Activated CD4-positive, alpha-beta T cell treated with anti-CD3 and anti-CD28 coated beads, Interleukin-2, amount 10 ng/mL, durations not matched to agents 24 days and 14 days (primary cell): ENCODE data around the gene CD247. TPM values are rescaled to one million over a fixed set of nuclear protein-coding genes. Genes with fewer than 3 reads are reported as not detected.

ENCODE experiments used
- DNase-seq: peaks from one replicate; pipeline ENCODE4 v3.0.0; 2022
- H3K27ac Mint-ChIP-seq: one replicate; pipeline ENCODE4 v1.8.0; 2022; ENCODE audit warnings: mild to moderate bottlenecking, mixed read lengths
- H3K27me3 Mint-ChIP-seq: one replicate; pipeline ENCODE4 v1.8.0; 2022; ENCODE audit warnings: mixed read lengths
- H3K36me3 Mint-ChIP-seq: one replicate; pipeline ENCODE4 v1.8.0; 2022; ENCODE audit warnings: low read depth, mild to moderate bottlenecking, mixed read lengths
- H3K4me1 Mint-ChIP-seq: one replicate; pipeline ENCODE4 v1.8.0; 2021; ENCODE audit warnings: mixed read lengths
- H3K4me3 Mint-ChIP-seq: one replicate; pipeline ENCODE4 v1.8.0; 2022; ENCODE audit warnings: mild to moderate bottlenecking, moderate library complexity, mixed read lengths
- H3K9me3 Mint-ChIP-seq: one replicate; pipeline ENCODE4 v1.8.0; 2021; ENCODE audit warnings: mixed read lengths
- intact Hi-C: fragments of 100-400 bp; cut with micrococcal nuclease; formaldehyde crosslinking; loops from one replicate; pipeline ENCODE4 v1.15.1; 2023
- total RNA-seq: library from RNA; stranded (reverse); gene quantifications from 2 replicates; pipeline ENCODE4 v1.2.3, GENCODE V29; 2022

CD247 gene
- total RNA-seq, 1 donor from 2014 or later: 183 TPM

- Mint-ChIP-seq H3K36me3 (no peaks in the 10 kb centered on the region), H3K9me3 (no peaks in the 10 kb centered on the region), H3K4me1 (peaks cover 3% of the 10 kb centered on the region), H3K27me3 (peaks cover 1% of the 10 kb centered on the region), H3K4me3 (no peak overlapping the region), H3K27ac (no peak overlapping the region)
- DNase-seq: no peak
- intact Hi-C loops: loop anchor here (2.0 to 5.0 kb wide), 3 partner anchors 78 to 465 kb away; no protein-coding TSS in a partner anchor
Observed at GRCh38 chr1:167532375-167532774, 14.0 kb upstream of the CD247 start.

- H3K27ac Mint-ChIP-seq: no peak overlapping the region
- H3K9me3 Mint-ChIP-seq: no peaks in the 10 kb centered on the region
- no peak for DNase-seq
- intact Hi-C loops: loop anchor here (5.0 kb wide), 1 partner anchor 463 kb away; no protein-coding TSS in a partner anchor
- H3K36me3 Mint-ChIP-seq: no peaks in the 10 kb centered on the region
- H3K27me3 Mint-ChIP-seq: peaks cover 10% of the 10 kb centered on the region
- H3K4me1 Mint-ChIP-seq: peaks cover 9% of the 10 kb centered on the region
- no peak overlapping the region for H3K4me3 Mint-ChIP-seq
Observed at GRCh38 chr1:167529829-167530474, 11.6 kb upstream of the CD247 start.

- Mint-ChIP-seq H3K4me1 (peaks cover 9% of the 10 kb centered on the region), H3K9me3 (no peaks in the 10 kb centered on the region), H3K27ac (no peak overlapping the region), H3K27me3 (peaks cover 15% of the 10 kb centered on the region), H3K4me3 (no peak overlapping the region), H3K36me3 (no peaks in the 10 kb centered on the region)
- no peak for DNase-seq
- intact Hi-C loops: no loop called here
Observed at GRCh38 chr1:167528057-167528728, 9.9 kb upstream of the CD247 start.

- Mint-ChIP-seq H3K4me1 (peaks cover 7% of the 10 kb centered on the region), H3K36me3 (no peaks in the 10 kb centered on the region), H3K27me3 (peaks cover 20% of the 10 kb centered on the region), H3K27ac (no peak overlapping the region), H3K9me3 (no peaks in the 10 kb centered on the region), H3K4me3 (no peak overlapping the region)
- no peak for DNase-seq
- intact Hi-C loops: no loop called here
Observed at GRCh38 chr1:167526667-167527383, 8.5 kb upstream of the CD247 start.

GRCh38 chr1:167524651-167525050 is 6.3 kb upstream of the CD247 start:
- no peaks in the 10 kb centered on the region for H3K9me3 Mint-ChIP-seq
- peaks cover 23% of the 10 kb centered on the region for H3K27me3 Mint-ChIP-seq
- no peak for DNase-seq
- peaks cover 10% of the 10 kb centered on the region for H3K4me1 Mint-ChIP-seq
- intact Hi-C loops: no loop called here
- H3K36me3 Mint-ChIP-seq: no peaks in the 10 kb centered on the region
- H3K27ac Mint-ChIP-seq: no peak overlapping the region
- no peak overlapping the region for H3K4me3 Mint-ChIP-seq

GRCh38 chr1:167522246-167522645 is 3.9 kb upstream of the CD247 start:
- peaks cover 22% of the 10 kb centered on the region for H3K27me3 Mint-ChIP-seq
- no peak for DNase-seq
- H3K36me3 Mint-ChIP-seq: peaks cover 11% of the 10 kb centered on the region
- H3K27ac Mint-ChIP-seq: no peak overlapping the region
- peaks cover 19% of the 10 kb centered on the region for H3K4me1 Mint-ChIP-seq
- intact Hi-C loops: no loop called here
- H3K4me3 Mint-ChIP-seq: no peak overlapping the region
- H3K9me3 Mint-ChIP-seq: no peaks in the 10 kb centered on the region

GRCh38 chr1:167520711-167521206 is 2.4 kb upstream of the CD247 start:
- no peak for DNase-seq
- intact Hi-C loops: no loop called here
- no peak overlapping the region for H3K27ac Mint-ChIP-seq
- peaks cover 26% of the 10 kb centered on the region for H3K36me3 Mint-ChIP-seq
- H3K27me3 Mint-ChIP-seq: peaks cover 20% of the 10 kb centered on the region
- H3K4me3 Mint-ChIP-seq: no peak overlapping the region
- H3K9me3 Mint-ChIP-seq: no peaks in the 10 kb centered on the region
- H3K4me1 Mint-ChIP-seq: peaks cover 27% of the 10 kb centered on the region

GRCh38 chr1:167517535-167518330 is 596 bp downstream of the CD247 start:
- peak; percentile 93 for DNase-seq
- Mint-ChIP-seq H3K27me3 (peaks cover 7% of the 10 kb centered on the region), H3K9me3 (no peaks in the 10 kb centered on the region), H3K4me3 (peak overlapping the region; percentile 99), H3K4me1 (peaks cover 39% of the 10 kb centered on the region), H3K36me3 (peaks cover 49% of the 10 kb centered on the region), H3K27ac (peak overlapping the region; percentile 100)
- intact Hi-C loops: loop anchor here (1.0 to 5.0 kb wide), 9 partner anchors 17 to 420 kb away; partner anchors contain the start of genes CREG1, DCAF6, MPC2 and POU2F1

- H3K36me3 Mint-ChIP-seq: peaks cover 59% of the 10 kb centered on the region
- intact Hi-C loops: loop anchor here (1.0 to 5.0 kb wide), 5 partner anchors 37 to 421 kb away; partner anchors contain the start of genes CREG1, DCAF6, MPC2 and POU2F1
- peaks cover 3% of the 10 kb centered on the region for H3K27me3 Mint-ChIP-seq
- H3K4me3 Mint-ChIP-seq: peak overlapping the region; percentile 99
- H3K27ac Mint-ChIP-seq: peak overlapping the region; percentile 100
- H3K9me3 Mint-ChIP-seq: no peaks in the 10 kb centered on the region
- DNase-seq: peak; percentile 79
- H3K4me1 Mint-ChIP-seq: peaks cover 49% of the 10 kb centered on the region
Observed at GRCh38 chr1:167516404-167517388, 1.6 kb downstream of the CD247 start.

GRCh38 chr1:167515893-167516321 is 2.4 kb downstream of the CD247 start:
- intact Hi-C loops: loop anchor here (1.0 to 5.0 kb wide), 3 partner anchors 16 to 421 kb away; partner anchors contain the start of genes DCAF6 and MPC2
- Mint-ChIP-seq H3K27me3 (peaks cover 2% of the 10 kb centered on the region), H3K36me3 (peaks cover 64% of the 10 kb centered on the region), H3K4me1 (peaks cover 54% of the 10 kb centered on the region), H3K9me3 (no peaks in the 10 kb centered on the region), H3K4me3 (peak overlapping the region; percentile 99), H3K27ac (peak overlapping the region; percentile 100)
- DNase-seq: peak; percentile 70

- Mint-ChIP-seq H3K9me3 (no peaks in the 10 kb centered on the region), H3K27ac (peak overlapping the region; percentile 100), H3K36me3 (peaks cover 67% of the 10 kb centered on the region)
Observed at GRCh38 chr1:167515461-167515860, 2.9 kb downstream of the CD247 start.

GRCh38 chr1:167514288-167514687 is 4.0 kb downstream of the CD247 start:
- Mint-ChIP-seq H3K27me3 (no peaks in the 10 kb centered on the region), H3K4me1 (peaks cover 65% of the 10 kb centered on the region), H3K27ac (peak overlapping the region; percentile 77), H3K36me3 (peaks cover 79% of the 10 kb centered on the region), H3K4me3 (peak overlapping the region; percentile 99), H3K9me3 (no peaks in the 10 kb centered on the region)
- no peak for DNase-seq
- intact Hi-C loops: loop anchor here (1.0 kb wide), 1 partner anchor 60 kb away; no protein-coding TSS in a partner anchor

More at GRCh38 chr1:167515461-167515860, 2.9 kb downstream of the CD247 start:
- Mint-ChIP-seq H3K27me3 (no peaks in the 10 kb centered on the region), H3K4me3 (peak overlapping the region; percentile 99), H3K4me1 (peaks cover 55% of the 10 kb centered on the region)
- intact Hi-C loops: loop anchor here (1.0 to 5.0 kb wide), 2 partner anchors 15 to 422 kb away; partner anchors contain the start of genes DCAF6 and MPC2
- DNase-seq: no peak
